Dendritic cell treated with granulocyte-macrophage colony-stimulating factor and Interleukin-4, amounts not matched to agents 40 ng/mL and 50 ng/mL, for 4 days (primary cell): Measurements from ENCODE around the gene FNIP1.
A peak's percentile ranks its signal among the peaks of the same experiment; 100 is the strongest.
"Not testable (repeated sequence)": the region's sequence is repeated elsewhere in the genome, so short reads cannot be mapped to it uniquely, and the experiment has no call there.

Experiments
- H3K27ac Mint-ChIP-seq: one replicate; pipeline ENCODE4 v1.8.0; 2022; ENCODE audit warnings: mild to moderate bottlenecking, mixed read lengths
- H3K27me3 Mint-ChIP-seq: one replicate; pipeline ENCODE4 v1.8.0; 2022; ENCODE audit warnings: mild to moderate bottlenecking, mixed read lengths
- H3K36me3 Mint-ChIP-seq: one replicate; pipeline ENCODE4 v1.8.0; 2022; ENCODE audit warnings: low read depth, mixed read lengths
- H3K4me1 Mint-ChIP-seq: one replicate; pipeline ENCODE4 v1.8.0; 2022; ENCODE audit warnings: low read depth, mixed read lengths
- H3K4me3 Mint-ChIP-seq: one replicate; pipeline ENCODE4 v1.8.0; 2022; ENCODE audit warnings: mild to moderate bottlenecking, moderate library complexity, mixed read lengths
- H3K9me3 Mint-ChIP-seq: one replicate; pipeline ENCODE4 v1.8.0; 2022; ENCODE audit warnings: mixed read lengths
- intact Hi-C: fragments of 100-400 bp; cut with micrococcal nuclease; formaldehyde crosslinking; loops from one replicate; pipeline ENCODE4 v1.15.0; 2022

FNIP1 gene

GRCh38 chr5:131754363-131754762, 42.5 kb downstream of the FNIP1 start:
- peaks cover 25% of the 10 kb centered on the region for H3K4me1 Mint-ChIP-seq
- no peaks in the 10 kb centered on the region for H3K9me3 Mint-ChIP-seq
- H3K27me3 Mint-ChIP-seq: no peaks in the 10 kb centered on the region
- intact Hi-C loops: no loop called here
- peaks cover 8% of the 10 kb centered on the region for H3K36me3 Mint-ChIP-seq
- no peak overlapping the region for H3K4me3 Mint-ChIP-seq
- H3K27ac Mint-ChIP-seq: no peak overlapping the region

- Mint-ChIP-seq H3K27ac (no peak overlapping the region), H3K27me3 (no peaks in the 10 kb centered on the region), H3K9me3 (no peaks in the 10 kb centered on the region), H3K36me3 (peaks cover 8% of the 10 kb centered on the region), H3K4me1 (peaks cover 34% of the 10 kb centered on the region), H3K4me3 (no peak overlapping the region)
- intact Hi-C loops: no loop called here
Measured at GRCh38 chr5:131751506-131751905, 45.3 kb downstream of the FNIP1 start.

- H3K36me3 Mint-ChIP-seq: peaks cover 8% of the 10 kb centered on the region
- H3K4me3 Mint-ChIP-seq: no peak overlapping the region
- peaks cover 36% of the 10 kb centered on the region for H3K4me1 Mint-ChIP-seq
- H3K9me3 Mint-ChIP-seq: no peaks in the 10 kb centered on the region
- intact Hi-C loops: no loop called here
- no peak overlapping the region for H3K27ac Mint-ChIP-seq
- no peaks in the 10 kb centered on the region for H3K27me3 Mint-ChIP-seq
Measured at GRCh38 chr5:131749723-131750470, 46.9 kb downstream of the FNIP1 start.

- Mint-ChIP-seq H3K27me3 (no peaks in the 10 kb centered on the region), H3K9me3 (no peaks in the 10 kb centered on the region), H3K4me3 (no peak overlapping the region), H3K36me3 (peaks cover 14% of the 10 kb centered on the region), H3K4me1 (peaks cover 41% of the 10 kb centered on the region), H3K27ac (no peak overlapping the region)
- intact Hi-C loops: no loop called here
Measured at GRCh38 chr5:131749138-131749537, 47.7 kb downstream of the FNIP1 start.

- H3K9me3 Mint-ChIP-seq: no peaks in the 10 kb centered on the region
- intact Hi-C loops: no loop called here
- H3K27me3 Mint-ChIP-seq: no peaks in the 10 kb centered on the region
- H3K4me3 Mint-ChIP-seq: peak overlapping the region; percentile 1
- peaks cover 30% of the 10 kb centered on the region for H3K36me3 Mint-ChIP-seq
- H3K4me1 Mint-ChIP-seq: peaks cover 36% of the 10 kb centered on the region
- peak overlapping the region; percentile 72 for H3K27ac Mint-ChIP-seq
Measured at GRCh38 chr5:131747180-131748105, 49.4 kb downstream of the FNIP1 start.

GRCh38 chr5:131746423-131746822, 50.4 kb downstream of the FNIP1 start:
- peaks cover 34% of the 10 kb centered on the region for H3K36me3 Mint-ChIP-seq
- H3K9me3 Mint-ChIP-seq: no peaks in the 10 kb centered on the region
- H3K27ac Mint-ChIP-seq: no peak overlapping the region
- no peak overlapping the region for H3K4me3 Mint-ChIP-seq
- intact Hi-C loops: no loop called here
- H3K4me1 Mint-ChIP-seq: peaks cover 36% of the 10 kb centered on the region
- no peaks in the 10 kb centered on the region for H3K27me3 Mint-ChIP-seq

- no peaks in the 10 kb centered on the region for H3K9me3 Mint-ChIP-seq
- no peak overlapping the region for H3K27ac Mint-ChIP-seq
- H3K27me3 Mint-ChIP-seq: no peaks in the 10 kb centered on the region
- H3K4me3 Mint-ChIP-seq: no peak overlapping the region
- H3K36me3 Mint-ChIP-seq: peaks cover 41% of the 10 kb centered on the region
- peaks cover 36% of the 10 kb centered on the region for H3K4me1 Mint-ChIP-seq
- intact Hi-C loops: no loop called here
Measured at GRCh38 chr5:131745703-131746102, 51.1 kb downstream of the FNIP1 start.

- Mint-ChIP-seq H3K4me1 (peaks cover 32% of the 10 kb centered on the region), H3K27me3 (no peaks in the 10 kb centered on the region), H3K4me3 (no peak overlapping the region), H3K36me3 (peaks cover 44% of the 10 kb centered on the region), H3K27ac (no peak overlapping the region), H3K9me3 (no peaks in the 10 kb centered on the region)
- intact Hi-C loops: no loop called here
Measured at GRCh38 chr5:131745155-131745554, 51.7 kb downstream of the FNIP1 start.

- intact Hi-C loops: no loop called here
- Mint-ChIP-seq H3K36me3 (peaks cover 75% of the 10 kb centered on the region), H3K4me3 (no peak overlapping the region), H3K4me1 (peaks cover 5% of the 10 kb centered on the region), H3K27ac (no peak overlapping the region), H3K27me3 (no peaks in the 10 kb centered on the region), H3K9me3 (no peaks in the 10 kb centered on the region)
Measured at GRCh38 chr5:131740477-131740876, 56.3 kb downstream of the FNIP1 start.

- intact Hi-C loops: no loop called here
- Mint-ChIP-seq H3K4me3 (no peak overlapping the region), H3K4me1 (peaks cover 6% of the 10 kb centered on the region), H3K36me3 (peaks cover 65% of the 10 kb centered on the region), H3K27ac (no peak overlapping the region), H3K9me3 (no peaks in the 10 kb centered on the region), H3K27me3 (no peaks in the 10 kb centered on the region)
Measured at GRCh38 chr5:131735393-131735792, 61.4 kb downstream of the FNIP1 start.

- H3K4me3 Mint-ChIP-seq, H3K4me1 Mint-ChIP-seq, intact Hi-C loops, H3K27me3 Mint-ChIP-seq, H3K9me3 Mint-ChIP-seq, H3K27ac Mint-ChIP-seq: not testable (repeated sequence)
- H3K36me3 Mint-ChIP-seq: peaks cover 63% of the 10 kb centered on the region
Measured at GRCh38 chr5:131734939-131735338, 61.9 kb downstream of the FNIP1 start.

- H3K9me3 Mint-ChIP-seq: peaks cover 31% of the 10 kb centered on the region
- intact Hi-C loops, H3K27ac Mint-ChIP-seq, H3K27me3 Mint-ChIP-seq, H3K4me1 Mint-ChIP-seq, H3K4me3 Mint-ChIP-seq: not testable (repeated sequence)
- peaks cover 57% of the 10 kb centered on the region for H3K36me3 Mint-ChIP-seq
Measured at GRCh38 chr5:131729292-131729691, 67.5 kb downstream of the FNIP1 start.

GRCh38 chr5:131724089-131724488, 72.7 kb downstream of the FNIP1 start:
- H3K36me3 Mint-ChIP-seq: peaks cover 56% of the 10 kb centered on the region
- H3K27me3 Mint-ChIP-seq, H3K4me1 Mint-ChIP-seq, intact Hi-C loops, H3K27ac Mint-ChIP-seq, H3K4me3 Mint-ChIP-seq: not testable (repeated sequence)
- peaks cover 30% of the 10 kb centered on the region for H3K9me3 Mint-ChIP-seq

GRCh38 chr5:131720714-131721113, 76.1 kb downstream of the FNIP1 start:
- Mint-ChIP-seq H3K4me3 (no peak overlapping the region), H3K27ac (no peak overlapping the region), H3K36me3 (peaks cover 48% of the 10 kb centered on the region), H3K9me3 (no peaks in the 10 kb centered on the region), H3K27me3 (no peaks in the 10 kb centered on the region), H3K4me1 (no peaks in the 10 kb centered on the region)
- intact Hi-C loops: no loop called here
